ENCODE measurements around the gene BABAM1. TPM values are rescaled to one million over a fixed set of nuclear protein-coding genes. Genes with fewer than 3 reads are reported as not detected.

Gene BABAM1
- total RNA-seq, 1 experiment from 2014 or later, result 79.5 TPM

- ChIA-PET CTCF (no interaction called here), POLR2A (no interaction called here)
- in situ Hi-C loops (cut with HindIII; ENCODE audit: low pct_unique_long_range_greater_than_20kb, low sequenced_read_pairs) (no loop called here), intact Hi-C loops (cut with micrococcal nuclease; ENCODE audit: unreplicated experiment) (no loop called here)
- Histone ChIP-seq H3K27ac (ENCODE audit: low read length) (no peak overlapping the region), H3K36me3 (ENCODE audit: control insufficient read depth, insufficient read depth, low read length) (no peaks in the 10 kb centered on the region; the same call in 1 of the 2 replicates), H3K4me3 (ENCODE audit: low read depth in 2 of 2, low read length in 2 of 2) (no peak overlapping the region), H3K9me3 (ENCODE audit: control insufficient read depth, insufficient read depth, low read depth, low read length) (no peaks in the 10 kb centered on the region), H3K27me3 (ENCODE audit: control insufficient read depth, insufficient read depth, low read length) (no peaks in the 10 kb centered on the region), H3K4me1 (ENCODE audit: control insufficient read depth, insufficient read depth, low read length) (no peaks in the 10 kb centered on the region)
- TF ChIP-seq SIN3A (IDR thresholded peaks at IDR 0.05; ENCODE audit: borderline replicate concordance, insufficient read depth, low read depth, low read length), result no peak
- TF ChIP-seq TCF7L2 (IDR thresholded peaks at IDR 0.05; ENCODE audit: low read depth, low read length), result no peak
- no peak for TF ChIP-seq CTCF (IDR thresholded peaks at IDR 0.05)
- no peak for TF ChIP-seq POLR2AphosphoS5 (IDR thresholded peaks at IDR 0.05; ENCODE audit: low read depth, low read length)
- no peak for TF ChIP-seq REST (IDR thresholded peaks at IDR 0.05; ENCODE audit: insufficient read depth in 1 of 2, low read depth in 2 of 2, low read length in 1 of 2)
- no TSS peak for BruUV-seq (replicated peaks)
- no peak for ATAC-seq
- DNase-seq (ENCODE audit: low read depth, low spot score), result no peak
Observed at GRCh38 chr19:17325133-17325532, 57.9 kb downstream of the BABAM1 start.

GRCh38 chr19:17325881-17326594 lies 58.8 kb downstream of the BABAM1 start:
- DNase-seq (ENCODE audit: low read depth, low spot score), result no peak
- POLR2A ChIA-PET, result no interaction called here
- no peak overlapping the region for H3K4me3 ChIP-seq (ENCODE audit: low read depth in 2 of 2, low read length in 2 of 2)

More at GRCh38 chr19:17325881-17326594, 58.8 kb downstream of the BABAM1 start:
- intact Hi-C loops (cut with micrococcal nuclease; ENCODE audit: unreplicated experiment) (no loop called here), in situ Hi-C loops (cut with HindIII; ENCODE audit: low pct_unique_long_range_greater_than_20kb, low sequenced_read_pairs) (no loop called here)
- CTCF ChIA-PET, result interaction anchor here (0.6 kb wide), 1 partner anchor 16 kb away, joined by 4 read pairs; no protein-coding TSS in a partner anchor
- Histone ChIP-seq H3K36me3 (ENCODE audit: control insufficient read depth, insufficient read depth, low read length) (no peaks in the 10 kb centered on the region; the same call in 1 of the 2 replicates), H3K4me1 (ENCODE audit: control insufficient read depth, insufficient read depth, low read length) (no peaks in the 10 kb centered on the region), H3K27me3 (ENCODE audit: control insufficient read depth, insufficient read depth, low read length) (no peaks in the 10 kb centered on the region), H3K9me3 (ENCODE audit: control insufficient read depth, insufficient read depth, low read depth, low read length) (no peaks in the 10 kb centered on the region), H3K27ac (ENCODE audit: low read length) (no peak overlapping the region)
- BruUV-seq (replicated peaks), result no TSS peak
- no peak for TF ChIP-seq SIN3A (IDR thresholded peaks at IDR 0.05; ENCODE audit: borderline replicate concordance, insufficient read depth, low read depth, low read length)
- TF ChIP-seq CTCF (IDR thresholded peaks at IDR 0.05), result no peak
- TF ChIP-seq POLR2AphosphoS5 (IDR thresholded peaks at IDR 0.05; ENCODE audit: low read depth, low read length), result no peak
- no peak for ATAC-seq
